SK-N-SH treated with all-trans-retinoic acid at 6 μM for 48 hours (cell line): Measurements from ENCODE around the gene CADM1.

Experiments used
- ARNTL ChIP-seq: fragments of 450-650 bp; formaldehyde crosslinking; IDR thresholded peaks from 2 replicates; pipeline ENCODE4 v1.5.0; 2020; ENCODE audit warnings: low read depth, mild to moderate bottlenecking, moderate library complexity, borderline replicate concordance
- CREB5 ChIP-seq: fragments of 250-450 bp; sonication (Bioruptor Pico); IDR thresholded peaks from 2 replicates; pipeline ENCODE4 v1.5.1; 2020; ENCODE audit warnings: low read depth, mild to moderate bottlenecking, moderate library complexity
- ZFP30 ChIP-seq: fragments of 450-650 bp; formaldehyde crosslinking; IDR thresholded peaks from 2 replicates; pipeline ENCODE4 v1.5.0; 2022; ENCODE audit warnings: mild to moderate bottlenecking, moderate library complexity
- ZNF565 ChIP-seq: fragments of 450-650 bp; formaldehyde crosslinking; conservative IDR thresholded peaks from 2 replicates; pipeline ENCODE4 v1.5.0; 2020; ENCODE audit warnings: low read depth, mild to moderate bottlenecking, moderate library complexity

DNA sequence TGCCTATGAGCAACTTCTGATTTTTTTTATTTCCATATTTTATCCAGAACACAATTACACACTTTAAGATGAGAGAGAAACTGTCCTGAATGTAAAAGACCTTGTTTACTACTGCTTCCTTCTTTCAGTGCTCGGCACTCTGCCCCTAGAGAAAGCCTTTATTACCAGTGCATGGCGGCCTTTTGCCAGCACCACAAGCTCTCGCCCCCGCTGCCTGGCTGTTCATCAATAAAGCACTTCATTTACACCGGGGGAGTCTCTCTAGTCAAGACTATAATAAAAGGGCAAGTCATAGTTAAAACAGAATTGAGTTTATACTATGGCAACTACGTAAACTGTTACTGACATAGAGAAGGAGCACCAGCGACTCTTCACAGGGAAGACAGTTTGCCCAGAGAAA lies 259.5 kb downstream of the CADM1 start:
- no peak for TF ChIP-seq ZFP30 (CRISPR knock-in tag)
- no peak for TF ChIP-seq CREB5 (CRISPR knock-in tag)
- no peak for TF ChIP-seq ARNTL (CRISPR knock-in tag)
- no peak for TF ChIP-seq ZNF565
